ENCODE results near the gene APPL1. TPM values are rescaled to one million over a fixed set of nuclear protein-coding genes. Genes with fewer than 3 reads are reported as not detected.

The APPL1 gene
- total RNA-seq, 1 donor from 2014 or later = 40.4 TPM

DNA sequence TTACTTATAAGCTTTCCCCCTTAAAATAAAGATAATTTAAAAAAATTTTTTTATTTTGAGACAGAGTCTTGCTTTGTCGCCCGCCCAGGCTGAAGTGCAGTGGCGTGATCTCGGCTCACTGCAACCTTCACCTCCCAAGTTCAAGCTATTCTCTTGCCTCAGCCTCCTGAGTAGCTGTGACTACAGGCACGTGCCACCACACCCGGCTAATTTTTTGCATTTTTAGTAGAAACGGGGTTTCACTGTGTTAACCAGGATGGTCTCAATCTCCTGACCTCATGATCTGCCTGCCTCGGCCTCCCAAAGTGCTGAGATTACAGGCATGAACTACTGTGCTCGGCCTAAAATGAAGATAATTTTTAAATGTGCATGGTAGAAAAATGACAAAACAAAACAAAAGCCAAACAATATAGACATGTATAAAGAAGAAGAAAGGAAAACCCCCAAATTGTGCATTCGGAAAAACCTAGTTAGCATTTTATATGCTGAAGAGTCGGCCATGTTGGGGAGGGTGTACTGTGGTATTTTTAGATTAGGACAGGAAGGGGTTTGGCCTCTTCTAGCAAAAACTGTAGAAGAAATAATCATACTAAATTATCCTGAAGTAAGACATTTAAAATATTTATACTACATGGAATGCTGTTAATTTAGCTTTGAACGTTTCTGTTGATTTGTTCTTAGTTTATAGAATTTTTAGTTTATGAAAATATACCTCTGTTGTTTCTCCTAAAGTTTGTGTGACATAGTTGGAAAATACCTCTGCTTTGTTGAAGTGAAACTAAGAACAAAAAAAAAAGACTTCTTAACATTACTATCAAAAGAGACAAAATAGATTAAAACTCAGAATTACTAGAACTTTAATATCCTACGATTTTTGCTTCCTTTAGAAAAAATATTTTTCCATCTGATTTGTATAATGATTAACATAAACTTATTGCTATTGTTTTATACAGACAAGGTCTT, 7.4 kb downstream of the APPL1 start:
- Mint-ChIP-seq H3K4me3 (no peak overlapping the region), H3K4me1 (peaks cover 8% of the 10 kb centered on the region), H3K27me3 (no peaks in the 10 kb centered on the region), H3K27ac (peak overlapping the region; percentile 29), H3K36me3 (ENCODE audit: low read depth) (peaks cover 33% of the 10 kb centered on the region), H3K9me3 (peaks cover 4% of the 10 kb centered on the region)
- intact Hi-C loops (cut with micrococcal nuclease) = no loop called here
- no peak for DNase-seq

DNA sequence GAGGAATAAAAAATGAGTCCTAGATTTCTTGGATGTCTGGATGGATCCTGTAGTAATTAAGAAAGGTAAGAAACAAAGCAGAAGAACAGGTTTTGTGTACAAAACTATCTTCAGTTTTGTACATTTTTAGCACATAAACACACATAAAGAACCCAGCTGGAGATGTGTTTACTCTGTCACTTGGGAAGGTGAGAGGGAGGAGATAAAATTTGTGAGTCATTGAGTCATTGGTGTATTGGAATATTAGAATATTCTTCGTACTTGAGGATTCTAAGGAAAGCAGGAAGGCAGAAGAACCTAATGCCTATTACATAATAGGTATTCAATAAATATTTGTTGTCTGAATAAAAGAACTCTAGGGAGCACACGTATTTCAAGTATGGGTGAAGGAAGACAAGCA, 17.4 kb downstream of the APPL1 start:
- no peaks in the 10 kb centered on the region for H3K4me1 Mint-ChIP-seq
- no peaks in the 10 kb centered on the region for H3K27me3 Mint-ChIP-seq
- H3K4me3 Mint-ChIP-seq = no peak overlapping the region
- H3K36me3 Mint-ChIP-seq (ENCODE audit: low read depth) = peaks cover 60% of the 10 kb centered on the region
- DNase-seq = no peak
- H3K9me3 Mint-ChIP-seq = no peaks in the 10 kb centered on the region
- peak overlapping the region; percentile 17 for H3K27ac Mint-ChIP-seq
- intact Hi-C loops (cut with micrococcal nuclease) = no loop called here

DNA sequence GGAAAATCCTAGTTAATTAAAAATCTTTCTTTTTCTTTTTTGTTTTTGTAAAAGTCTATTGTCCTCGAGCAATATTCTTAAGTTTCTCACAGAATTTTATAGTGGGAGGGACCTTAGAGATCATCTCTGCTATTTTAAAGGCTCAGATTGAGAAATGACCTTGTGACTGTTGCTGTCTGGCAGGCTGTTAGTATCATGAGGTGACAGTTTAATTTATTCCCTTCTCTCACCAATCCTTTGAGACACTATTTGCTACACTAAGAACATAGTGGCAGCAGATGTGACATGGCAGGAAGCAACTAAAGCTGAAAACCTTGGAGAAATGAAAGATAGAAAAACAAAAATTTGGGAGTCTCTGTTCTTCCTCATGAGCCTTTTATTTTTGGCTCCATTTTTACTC, 24.9 kb downstream of the APPL1 start:
- Mint-ChIP-seq H3K27me3 (no peaks in the 10 kb centered on the region), H3K9me3 (no peaks in the 10 kb centered on the region), H3K4me1 (no peaks in the 10 kb centered on the region), H3K36me3 (ENCODE audit: low read depth) (peaks cover 38% of the 10 kb centered on the region), H3K27ac (no peak overlapping the region), H3K4me3 (no peak overlapping the region)
- intact Hi-C loops (cut with micrococcal nuclease) = no loop called here
- no peak for DNase-seq

DNA sequence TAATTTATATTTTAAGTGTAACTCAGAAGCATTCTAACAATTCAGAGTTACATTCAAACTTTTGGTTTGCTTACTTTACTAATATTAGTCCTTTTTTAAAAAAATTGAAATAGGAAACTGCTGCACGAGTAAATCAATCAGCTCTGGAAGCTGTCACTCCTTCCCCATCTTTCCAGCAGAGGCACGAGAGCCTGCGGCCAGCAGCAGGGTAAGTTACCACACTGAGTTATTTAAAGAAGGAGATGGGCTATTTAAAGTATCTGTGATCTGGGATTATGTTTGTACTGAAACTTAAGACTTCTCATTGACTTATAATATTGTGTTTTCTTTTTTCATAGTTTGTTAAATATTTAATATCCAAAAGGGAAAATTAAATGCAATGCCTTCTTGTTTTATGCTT, 29.3 kb downstream of the APPL1 start:
- Mint-ChIP-seq H3K4me1 (no peaks in the 10 kb centered on the region), H3K27ac (no peak overlapping the region), H3K4me3 (no peak overlapping the region), H3K36me3 (ENCODE audit: low read depth) (peaks cover 46% of the 10 kb centered on the region), H3K9me3 (no peaks in the 10 kb centered on the region), H3K27me3 (no peaks in the 10 kb centered on the region)
- no peak for DNase-seq
- intact Hi-C loops (cut with micrococcal nuclease) = no loop called here

DNA sequence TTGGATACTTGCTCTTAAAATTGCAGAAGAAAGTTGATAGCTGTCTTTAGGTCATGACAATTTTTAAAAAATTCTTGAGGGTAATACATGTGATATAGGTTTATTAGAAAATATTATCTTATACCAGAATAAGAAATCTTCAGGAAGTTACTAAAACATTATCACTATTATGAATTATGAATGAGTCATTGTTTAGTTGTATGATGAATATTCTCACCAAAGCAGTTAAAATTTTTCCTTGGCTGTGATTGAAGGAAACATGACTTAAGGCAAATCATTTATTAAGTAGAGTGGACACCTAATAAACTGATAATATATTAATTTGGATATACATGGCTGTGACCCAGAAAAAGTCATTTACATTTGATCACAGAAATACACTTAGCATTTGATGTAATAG, 30.1 kb downstream of the APPL1 start:
- Mint-ChIP-seq H3K27ac (no peak overlapping the region), H3K4me3 (no peak overlapping the region), H3K4me1 (no peaks in the 10 kb centered on the region), H3K36me3 (ENCODE audit: low read depth) (peaks cover 46% of the 10 kb centered on the region), H3K27me3 (no peaks in the 10 kb centered on the region), H3K9me3 (no peaks in the 10 kb centered on the region)
- DNase-seq = no peak
- intact Hi-C loops (cut with micrococcal nuclease) = no loop called here

DNA sequence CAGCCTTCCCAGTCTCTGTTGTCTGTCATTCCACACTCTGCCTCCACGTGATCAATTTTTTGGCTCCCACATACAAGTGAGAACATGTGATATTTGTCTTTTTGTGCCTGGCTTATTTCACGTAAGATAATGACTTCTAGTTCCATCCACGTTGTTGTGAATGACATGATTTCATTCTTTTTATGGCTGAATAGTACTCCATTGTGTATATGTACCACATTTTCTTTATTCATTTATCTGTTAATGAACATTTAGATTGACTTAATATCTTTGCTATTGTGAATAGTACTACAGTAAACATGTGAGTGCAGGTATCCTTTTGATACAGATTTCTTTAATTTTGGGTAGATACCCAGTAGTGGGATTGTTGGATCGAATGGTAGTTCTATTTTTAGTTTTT, 33.6 kb downstream of the APPL1 start:
- DNase-seq = no peak
- intact Hi-C loops (cut with micrococcal nuclease) = no loop called here
- Mint-ChIP-seq H3K4me1 (no peaks in the 10 kb centered on the region), H3K27me3 (no peaks in the 10 kb centered on the region), H3K9me3 (peaks cover 16% of the 10 kb centered on the region), H3K36me3 (ENCODE audit: low read depth) (peaks cover 67% of the 10 kb centered on the region), H3K27ac (no peak overlapping the region), H3K4me3 (no peak overlapping the region)

DNA sequence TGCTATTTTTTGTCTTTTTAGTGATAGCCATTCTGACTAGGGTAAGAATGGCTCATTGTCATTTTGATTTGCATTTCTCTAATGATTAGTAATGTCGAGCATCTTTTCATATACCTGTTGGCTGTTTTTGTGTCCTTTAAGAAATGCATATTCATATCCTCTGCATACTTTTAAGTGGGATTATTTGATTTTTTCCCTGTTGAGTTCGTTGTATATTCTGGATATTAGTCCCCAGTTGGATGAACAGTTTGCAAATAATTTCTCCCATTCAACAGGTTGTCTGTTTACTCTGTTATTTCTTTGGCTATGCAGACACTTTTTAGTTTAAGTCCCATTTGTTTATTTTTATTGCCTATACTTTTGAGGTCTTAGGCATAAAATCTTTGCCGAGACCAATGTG, 34.4 kb downstream of the APPL1 start:
- Mint-ChIP-seq H3K27me3 (no peaks in the 10 kb centered on the region), H3K4me1 (peaks cover 2% of the 10 kb centered on the region), H3K36me3 (ENCODE audit: low read depth) (peaks cover 73% of the 10 kb centered on the region), H3K27ac (no peak overlapping the region), H3K4me3 (no peak overlapping the region), H3K9me3 (peaks cover 21% of the 10 kb centered on the region)
- intact Hi-C loops (cut with micrococcal nuclease) = no loop called here
- DNase-seq = no peak

DNA sequence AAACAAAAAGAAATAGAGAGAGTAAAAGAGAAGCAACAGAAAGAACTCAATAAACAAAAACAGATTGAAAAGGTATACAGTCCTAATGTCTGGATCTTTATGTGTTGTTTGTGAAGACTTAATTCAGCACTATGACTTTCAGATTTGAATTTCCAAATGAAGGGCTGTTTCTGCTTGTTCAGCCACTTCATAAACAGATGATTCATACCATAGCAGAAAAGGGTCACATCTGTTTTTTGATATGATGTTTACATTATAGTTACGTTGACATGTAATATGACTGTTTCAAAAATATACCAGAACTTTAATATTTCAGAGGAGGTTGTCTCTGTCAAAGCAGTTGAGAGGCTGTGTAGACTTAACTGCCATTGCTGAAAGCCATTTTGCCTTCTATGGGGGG, 40.9 kb downstream of the APPL1 start:
- intact Hi-C loops (cut with micrococcal nuclease) = no loop called here
- peaks cover 64% of the 10 kb centered on the region for H3K36me3 Mint-ChIP-seq (ENCODE audit: low read depth)
- H3K9me3 Mint-ChIP-seq = peaks cover 18% of the 10 kb centered on the region
- H3K27ac Mint-ChIP-seq = no peak overlapping the region
- H3K4me3 Mint-ChIP-seq = no peak overlapping the region
- DNase-seq = no peak
- no peaks in the 10 kb centered on the region for H3K27me3 Mint-ChIP-seq
- H3K4me1 Mint-ChIP-seq = peaks cover 2% of the 10 kb centered on the region

DNA sequence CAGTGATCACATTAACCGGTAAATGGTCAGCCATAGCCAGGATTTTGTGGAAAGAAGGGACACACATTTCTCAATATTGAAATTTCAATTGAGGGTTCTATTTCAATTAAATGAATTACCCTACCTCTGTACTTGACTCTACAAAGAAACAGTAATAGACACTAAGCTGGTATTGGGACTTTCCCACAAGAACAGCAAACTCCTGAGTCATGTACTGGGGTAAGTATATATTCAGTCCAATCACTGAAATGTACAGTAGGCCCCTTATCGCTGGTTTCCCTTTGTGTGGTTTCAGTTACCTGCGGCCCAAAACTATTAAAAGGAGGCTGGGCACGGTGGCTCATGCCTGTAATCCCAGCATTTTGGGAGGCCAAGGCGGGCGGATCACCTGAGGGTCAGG, 47.3 kb downstream of the APPL1 start:
- H3K4me1 Mint-ChIP-seq = peaks cover 1% of the 10 kb centered on the region

DNA sequence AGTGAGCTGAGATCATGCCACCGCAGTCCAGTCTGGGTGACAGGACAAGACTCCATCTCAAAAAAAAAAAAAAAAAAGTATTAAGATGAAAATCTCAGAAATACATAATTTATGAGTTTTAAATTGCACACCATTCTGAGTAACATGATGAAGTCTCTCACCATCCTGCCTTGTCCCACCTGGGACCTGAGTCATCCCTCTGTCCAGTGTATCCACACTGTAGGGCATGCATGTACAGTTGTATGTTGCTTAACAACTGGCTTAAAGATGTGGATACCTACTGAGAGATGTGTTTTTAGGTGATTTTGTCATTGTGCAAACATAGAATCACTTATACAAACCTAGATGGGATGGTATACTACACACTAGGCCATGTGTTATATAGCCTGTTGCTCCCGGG, 47.9 kb downstream of the APPL1 start:
- Mint-ChIP-seq H3K27ac (no peak overlapping the region), H3K4me3 (no peak overlapping the region), H3K27me3 (no peaks in the 10 kb centered on the region), H3K4me1 (peaks cover 1% of the 10 kb centered on the region), H3K9me3 (no peaks in the 10 kb centered on the region), H3K36me3 (ENCODE audit: low read depth) (peaks cover 24% of the 10 kb centered on the region)
- DNase-seq = no peak
- intact Hi-C loops (cut with micrococcal nuclease) = no loop called here

More for the DNA sequence above, 47.3 kb downstream of the APPL1 start:
- Mint-ChIP-seq H3K36me3 (ENCODE audit: low read depth) (peaks cover 25% of the 10 kb centered on the region), H3K9me3 (no peaks in the 10 kb centered on the region), H3K27ac (no peak overlapping the region), H3K4me3 (no peak overlapping the region), H3K27me3 (no peaks in the 10 kb centered on the region)
- no peak for DNase-seq
- intact Hi-C loops (cut with micrococcal nuclease) = no loop called here

DNA sequence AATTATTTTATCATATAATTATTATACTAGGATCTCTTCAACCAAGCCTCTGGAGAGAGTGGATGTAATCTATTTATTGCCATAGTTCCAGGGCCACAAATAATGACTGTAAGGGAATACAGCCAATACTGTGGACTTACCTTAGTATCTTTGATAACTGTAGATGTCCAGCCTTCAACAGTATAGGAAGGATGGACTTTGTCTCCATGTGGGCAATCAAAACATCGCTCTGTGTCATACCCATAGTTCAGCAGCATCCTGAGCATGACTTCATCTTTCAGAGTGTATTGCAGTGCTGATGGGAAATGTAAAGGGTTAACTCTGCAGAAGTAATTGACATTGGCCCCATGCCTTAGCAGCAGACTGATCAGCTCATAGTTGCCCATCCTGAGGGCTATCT, 50.7 kb downstream of the APPL1 start:
- Mint-ChIP-seq H3K36me3 (ENCODE audit: low read depth) (peaks cover 13% of the 10 kb centered on the region), H3K4me3 (no peak overlapping the region), H3K27me3 (no peaks in the 10 kb centered on the region), H3K4me1 (peaks cover 1% of the 10 kb centered on the region), H3K27ac (no peak overlapping the region), H3K9me3 (no peaks in the 10 kb centered on the region)
- no peak for DNase-seq
- intact Hi-C loops (cut with micrococcal nuclease) = no loop called here

DNA sequence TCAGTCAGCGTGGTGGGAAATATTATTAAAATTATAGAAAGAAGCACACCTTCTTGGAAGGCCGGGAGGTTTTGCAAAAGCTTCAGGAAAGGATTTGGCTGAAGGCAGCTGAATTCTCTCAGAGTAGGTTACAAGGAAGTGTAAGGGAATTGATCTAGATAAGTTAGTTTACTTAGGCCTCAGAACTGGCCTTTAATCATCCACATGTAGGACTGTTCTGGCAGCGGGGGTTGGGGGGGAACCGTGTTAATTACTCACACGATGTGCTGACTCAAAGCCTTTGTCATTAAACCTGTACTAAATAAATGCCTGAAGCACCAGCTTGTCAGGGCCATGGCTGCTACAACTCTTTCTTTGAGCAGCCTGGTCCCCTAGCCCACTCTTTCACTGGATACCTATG, 52.2 kb downstream of the APPL1 start:
- Mint-ChIP-seq H3K27me3 (no peaks in the 10 kb centered on the region), H3K4me1 (no peaks in the 10 kb centered on the region), H3K27ac (no peak overlapping the region), H3K9me3 (no peaks in the 10 kb centered on the region), H3K36me3 (ENCODE audit: low read depth) (peaks cover 8% of the 10 kb centered on the region), H3K4me3 (no peak overlapping the region)
- DNase-seq = no peak
- intact Hi-C loops (cut with micrococcal nuclease) = no loop called here

DNA sequence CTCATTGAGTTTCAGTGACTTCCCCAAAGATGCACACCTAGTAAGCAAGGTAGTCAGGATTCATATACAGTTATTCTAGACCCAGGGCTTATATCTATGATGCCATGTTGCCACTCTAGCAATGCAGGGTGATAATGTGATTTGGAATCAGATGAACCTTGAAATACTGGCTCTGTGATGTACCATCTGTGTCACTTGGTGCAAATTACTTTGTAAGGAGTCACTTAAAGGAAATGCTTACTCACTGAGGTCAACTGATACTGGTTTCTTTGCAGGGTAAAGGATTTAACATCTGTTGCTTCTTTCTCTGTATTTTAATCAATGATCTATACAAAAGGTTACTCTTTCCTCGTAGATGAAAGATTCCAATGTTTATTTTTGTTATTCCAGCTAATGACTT, 54.2 kb downstream of the APPL1 start:
- Mint-ChIP-seq H3K27me3 (peaks cover 2% of the 10 kb centered on the region), H3K27ac (no peak overlapping the region), H3K36me3 (ENCODE audit: low read depth) (peaks cover 8% of the 10 kb centered on the region), H3K4me3 (no peak overlapping the region), H3K9me3 (peaks cover 4% of the 10 kb centered on the region), H3K4me1 (no peaks in the 10 kb centered on the region)
- DNase-seq = no peak
- intact Hi-C loops (cut with micrococcal nuclease) = no loop called here

DNA sequence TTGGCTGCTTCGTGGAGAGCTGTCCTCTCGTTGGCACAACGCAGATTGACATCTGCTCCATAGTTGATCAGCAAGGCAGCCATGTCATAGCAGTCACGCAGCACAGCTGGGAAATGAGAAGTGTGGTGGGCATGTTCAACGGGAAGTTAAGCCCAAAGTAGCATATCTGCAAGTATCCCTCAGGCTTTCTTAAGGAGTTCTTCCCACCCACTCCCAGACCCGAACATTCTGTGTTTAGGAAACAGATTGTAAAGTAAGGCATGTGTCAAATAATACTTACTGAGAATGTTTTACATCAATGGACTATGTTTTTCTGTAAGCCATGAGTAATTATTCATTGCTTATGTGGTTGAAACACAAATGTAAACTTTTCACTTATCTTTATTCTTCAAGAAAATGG, 55.8 kb downstream of the APPL1 start:
- Mint-ChIP-seq H3K27me3 (peaks cover 2% of the 10 kb centered on the region), H3K36me3 (ENCODE audit: low read depth) (peaks cover 6% of the 10 kb centered on the region), H3K4me1 (no peaks in the 10 kb centered on the region), H3K27ac (no peak overlapping the region), H3K4me3 (no peak overlapping the region), H3K9me3 (peaks cover 6% of the 10 kb centered on the region)
- no peak for DNase-seq
- intact Hi-C loops (cut with micrococcal nuclease) = no loop called here

DNA sequence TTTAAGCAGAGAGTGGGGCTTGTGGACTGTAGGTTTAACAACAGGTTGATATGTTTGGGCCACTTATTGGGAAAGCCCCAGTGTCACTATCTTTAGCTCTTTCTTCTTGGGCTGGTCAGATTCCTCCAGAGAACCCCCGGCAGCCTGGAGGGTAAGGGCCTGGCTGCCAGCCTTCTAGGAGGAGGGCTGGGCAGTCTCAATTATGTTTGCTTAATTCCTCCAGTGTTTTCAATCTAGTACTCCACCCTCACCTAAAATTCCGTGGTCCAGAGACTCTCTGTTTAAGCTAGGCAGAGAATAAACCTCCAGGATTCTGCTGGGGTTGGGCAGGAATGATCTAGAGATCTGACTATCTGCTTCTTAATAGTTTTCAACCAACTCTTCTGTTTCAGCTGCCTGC, 59.7 kb downstream of the APPL1 start:
- no peaks in the 10 kb centered on the region for H3K4me1 Mint-ChIP-seq
- no peak for DNase-seq
- peaks cover 11% of the 10 kb centered on the region for H3K27me3 Mint-ChIP-seq
- H3K36me3 Mint-ChIP-seq (ENCODE audit: low read depth) = no peaks in the 10 kb centered on the region
- no peak overlapping the region for H3K4me3 Mint-ChIP-seq
- peaks cover 6% of the 10 kb centered on the region for H3K9me3 Mint-ChIP-seq
- intact Hi-C loops (cut with micrococcal nuclease) = no loop called here
- H3K27ac Mint-ChIP-seq = no peak overlapping the region

Data from activated CD4-positive, alpha-beta T cell treated with anti-CD3 and anti-CD28 coated beads, Interleukin-2, amount 10 ng/mL, durations not matched to agents 24 days and 14 days (primary cell).